Upper lobe of right lung (tissue), 1 donor: ENCODE measurements around the gene ZNF44. TPM values are rescaled to one million over a fixed set of nuclear protein-coding genes. Genes with fewer than 3 reads are reported as not detected.

Experiments
- ATAC-seq: fragments of 200-7000 bp; cut with Tn5 transposase; one replicate; pipeline ENCODE4 v1.9.1; 2020; ENCODE audit warnings: mild to moderate bottlenecking, moderate library complexity
- DNase-seq: peaks from one replicate; pipeline ENCODE4 v3.0.0-alpha.2; 2020
- H3K27ac ChIP-seq: fragments of 200-600 bp; one replicate; pipeline ENCODE4 v1.8.0; 2022
- H3K27me3 ChIP-seq: fragments of 200-600 bp; one replicate; pipeline ENCODE4 v1.8.0; 2022; ENCODE audit warnings: mild to moderate bottlenecking
- H3K36me3 ChIP-seq: fragments of 200-600 bp; one replicate; pipeline ENCODE4 v1.8.0; 2022
- H3K4me1 ChIP-seq: fragments of 200-600 bp; one replicate; pipeline ENCODE4 v1.8.0; 2022
- H3K4me3 ChIP-seq: fragments of 200-600 bp; one replicate; pipeline ENCODE4 v1.8.0; 2022; ENCODE audit warnings: mild to moderate bottlenecking
- H3K9me3 ChIP-seq: fragments of 200-600 bp; one replicate; pipeline ENCODE4 v1.8.0; 2022
- intact Hi-C: fragments of 100-400 bp; cut with DNase I; formaldehyde crosslinking; loops from one replicate; pipeline ENCODE4 v1.11.0; 2022
- total RNA-seq: library from RNA; stranded (reverse); fragmentation: NEBNext Ultra II Directional; extraction: Animal tissue kit (Norgen Biotek cat#: 25700); gene quantifications from one replicate; pipeline ENCODE4 v1.2.1, GENCODE V29; 2021
- TF ChIP-seq, protein P1 (sequence below): fragments of 200-600 bp; IDR thresholded peaks from one replicate; pipeline ENCODE4 v1.8.0; 2022; ENCODE audit warnings: antibody characterized with exemption
- donor health status: DM: no; HTN: yes; CAD: no; lungs with severe emphysema.

The ZNF44 gene
- total RNA-seq, 1 donor from 2014 or later: 12.6 TPM

DNA sequence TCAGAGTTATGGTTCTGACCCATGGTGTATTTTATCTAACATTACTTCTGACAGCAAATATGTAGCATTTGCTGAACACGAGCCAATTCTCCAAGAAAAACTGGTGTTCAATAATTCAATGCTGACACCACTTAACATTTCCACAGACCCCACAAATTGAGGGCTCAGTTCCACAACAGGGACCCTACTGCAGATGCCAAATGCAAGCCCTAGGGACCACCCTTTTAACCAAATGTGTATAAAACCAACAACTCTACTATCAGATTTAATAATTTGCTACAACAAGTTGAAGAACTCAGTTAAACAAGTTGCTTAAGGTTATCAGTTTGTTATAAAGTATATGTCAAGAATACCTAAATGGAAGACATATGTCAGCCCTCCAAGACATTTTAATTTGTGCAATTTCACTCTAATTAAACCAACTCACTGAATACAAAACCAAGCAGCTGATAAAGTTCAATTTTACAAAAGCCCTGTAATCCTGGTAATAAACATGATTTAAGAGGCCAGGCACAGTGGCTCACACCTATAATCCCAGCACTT, 6.7 kb downstream of the ZNF44 start:
- Histone ChIP-seq H3K4me3 (no peak overlapping the region), H3K36me3 (no peaks in the 10 kb centered on the region), H3K27me3 (no peaks in the 10 kb centered on the region), H3K9me3 (no peaks in the 10 kb centered on the region), H3K4me1 (peaks cover 9% of the 10 kb centered on the region), H3K27ac (no peak overlapping the region)
- DNase-seq (no peak), ATAC-seq (no peak)
- TF ChIP-seq, protein P1, sequence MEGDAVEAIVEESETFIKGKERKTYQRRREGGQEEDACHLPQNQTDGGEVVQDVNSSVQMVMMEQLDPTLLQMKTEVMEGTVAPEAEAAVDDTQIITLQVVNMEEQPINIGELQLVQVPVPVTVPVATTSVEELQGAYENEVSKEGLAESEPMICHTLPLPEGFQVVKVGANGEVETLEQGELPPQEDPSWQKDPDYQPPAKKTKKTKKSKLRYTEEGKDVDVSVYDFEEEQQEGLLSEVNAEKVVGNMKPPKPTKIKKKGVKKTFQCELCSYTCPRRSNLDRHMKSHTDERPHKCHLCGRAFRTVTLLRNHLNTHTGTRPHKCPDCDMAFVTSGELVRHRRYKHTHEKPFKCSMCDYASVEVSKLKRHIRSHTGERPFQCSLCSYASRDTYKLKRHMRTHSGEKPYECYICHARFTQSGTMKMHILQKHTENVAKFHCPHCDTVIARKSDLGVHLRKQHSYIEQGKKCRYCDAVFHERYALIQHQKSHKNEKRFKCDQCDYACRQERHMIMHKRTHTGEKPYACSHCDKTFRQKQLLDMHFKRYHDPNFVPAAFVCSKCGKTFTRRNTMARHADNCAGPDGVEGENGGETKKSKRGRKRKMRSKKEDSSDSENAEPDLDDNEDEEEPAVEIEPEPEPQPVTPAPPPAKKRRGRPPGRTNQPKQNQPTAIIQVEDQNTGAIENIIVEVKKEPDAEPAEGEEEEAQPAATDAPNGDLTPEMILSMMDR: no peak
- intact Hi-C loops: no loop called here

- no peaks in the 10 kb centered on the region for H3K9me3 ChIP-seq
- H3K4me1 ChIP-seq: peaks cover 3% of the 10 kb centered on the region
- H3K27me3 ChIP-seq: no peaks in the 10 kb centered on the region
- no peak overlapping the region for H3K4me3 ChIP-seq
- TF ChIP-seq, protein P1: no peak
- no peaks in the 10 kb centered on the region for H3K36me3 ChIP-seq
- no peak for DNase-seq
- no peak overlapping the region for H3K27ac ChIP-seq
- no peak for ATAC-seq
- intact Hi-C loops: no loop called here
Observed at GRCh38 chr19:12284631-12285030, 10.1 kb downstream of the ZNF44 start.

- intact Hi-C loops: no loop called here
- no peaks in the 10 kb centered on the region for H3K9me3 ChIP-seq
- no peak for DNase-seq
- TF ChIP-seq, protein P1: no peak
- H3K4me1 ChIP-seq: no peaks in the 10 kb centered on the region
- H3K27ac ChIP-seq: no peak overlapping the region
- no peak for ATAC-seq
- H3K27me3 ChIP-seq: no peaks in the 10 kb centered on the region
- no peaks in the 10 kb centered on the region for H3K36me3 ChIP-seq
- no peak overlapping the region for H3K4me3 ChIP-seq
Observed at GRCh38 chr19:12284226-12284625, 10.5 kb downstream of the ZNF44 start.

- intact Hi-C loops: no loop called here
- Histone ChIP-seq H3K4me1 (no peaks in the 10 kb centered on the region), H3K27me3 (no peaks in the 10 kb centered on the region), H3K27ac (no peak overlapping the region), H3K9me3 (peaks cover 34% of the 10 kb centered on the region), H3K36me3 (peaks cover 14% of the 10 kb centered on the region), H3K4me3 (no peak overlapping the region)
- TF ChIP-seq, protein P1: no peak
- DNase-seq (no peak), ATAC-seq (no peak)
Observed at GRCh38 chr19:12278713-12279112, 16.0 kb downstream of the ZNF44 start.

- peaks cover 68% of the 10 kb centered on the region for H3K9me3 ChIP-seq
- intact Hi-C loops: no loop called here
- H3K36me3 ChIP-seq: peaks cover 31% of the 10 kb centered on the region
- TF ChIP-seq, protein P1: no peak
- H3K4me3 ChIP-seq: no peak overlapping the region
- no peak for DNase-seq
- H3K4me1 ChIP-seq: no peaks in the 10 kb centered on the region
- H3K27ac ChIP-seq: no peak overlapping the region
- H3K27me3 ChIP-seq: no peaks in the 10 kb centered on the region
- ATAC-seq: no peak
Observed at GRCh38 chr19:12272980-12273901, 21.4 kb downstream of the ZNF44 start.
